Posterior vena cava (tissue), 2 donors: ENCODE data around the gene ALDH3A1. TPM values are rescaled to one million over a fixed set of nuclear protein-coding genes. Genes with fewer than 3 reads are reported as not detected.

Experiments
- DNase-seq: peaks from one replicate; pipeline ENCODE4 v3.0.0-alpha.2; 2020; ENCODE audit warnings: low spot score
- intact Hi-C, 2 donors: fragments of 100-400 bp; cut with DNase I; formaldehyde crosslinking; loops; one replicate each; pipeline versions ENCODE4 v1.14.1 to v1.14.2; 2022 to 2023
- total RNA-seq, 2 donors: library from RNA; stranded (reverse); fragmentation: NEBNext Ultra II Directional; extraction: Animal tissue kit (Norgen Biotek cat#: 25700); gene quantifications; one replicate each; pipeline ENCODE4 v1.2.1, GENCODE V29; 2021
- donor health status: DM: yes; HTN: yes; CAD: no.
- donor health status: DM: yes; HTN: yes; CAD: no.

The ALDH3A1 gene
- total RNA-seq, 2 donors from 2014 or later: 0.46 TPM; not detected in 1

- intact Hi-C loops: no loop called here
Measured at GRCh38 chr17:19744922-19745757, 3.0 kb downstream of the ALDH3A1 start.

GRCh38 chr17:19744492-19744891 lies 3.6 kb downstream of the ALDH3A1 start:
- intact Hi-C loops: no loop called here
- DNase-seq: no peak

More at GRCh38 chr17:19744922-19745757, 3.0 kb downstream of the ALDH3A1 start:
- peak; percentile 97 for DNase-seq

- intact Hi-C loops: no loop called here
- DNase-seq: no peak
Measured at GRCh38 chr17:19743101-19744100, 4.7 kb downstream of the ALDH3A1 start.

GRCh38 chr17:19742495-19742894 lies 5.6 kb downstream of the ALDH3A1 start:
- intact Hi-C loops: no loop called here
- DNase-seq: no peak

- DNase-seq: no peak
- intact Hi-C loops: no loop called here
Measured at GRCh38 chr17:19741832-19742457, 6.2 kb downstream of the ALDH3A1 start.

- intact Hi-C loops: no loop called here
- no peak for DNase-seq
Measured at GRCh38 chr17:19740933-19741332, 7.2 kb downstream of the ALDH3A1 start.

GRCh38 chr17:19739241-19740201 lies 8.6 kb downstream of the ALDH3A1 start:
- DNase-seq: no peak
- intact Hi-C loops: no loop called here

- intact Hi-C loops: no loop called here
Measured at GRCh38 chr17:19738757-19739156, 9.3 kb downstream of the ALDH3A1 start.

GRCh38 chr17:19738073-19738449 lies 10.0 kb downstream of the ALDH3A1 start:
- intact Hi-C loops: no loop called here
- no peak for DNase-seq

More at GRCh38 chr17:19738757-19739156, 9.3 kb downstream of the ALDH3A1 start:
- DNase-seq: no peak

- intact Hi-C loops: no loop called here
- DNase-seq: no peak
Measured at GRCh38 chr17:19737305-19738072, 10.6 kb downstream of the ALDH3A1 start.

- intact Hi-C loops: no loop called here
Measured at GRCh38 chr17:19736071-19736470, 12.0 kb downstream of the ALDH3A1 start.

GRCh38 chr17:19733953-19734526 lies 14.1 kb downstream of the ALDH3A1 start:
- intact Hi-C loops: no loop called here
- no peak for DNase-seq

More at GRCh38 chr17:19736071-19736470, 12.0 kb downstream of the ALDH3A1 start:
- DNase-seq: no peak

GRCh38 chr17:19731626-19732025 lies 16.5 kb downstream of the ALDH3A1 start:
- no peak for DNase-seq
- intact Hi-C loops: no loop called here

GRCh38 chr17:19730843-19731242 lies 17.3 kb downstream of the ALDH3A1 start:
- intact Hi-C loops: no loop called here
- no peak for DNase-seq

- no peak for DNase-seq
- intact Hi-C loops: loop anchor here in 1 of 2 donors (5.0 kb wide), 1 partner anchor 1398 kb away; no protein-coding TSS in a partner anchor
Measured at GRCh38 chr17:19729900-19730299, 18.2 kb downstream of the ALDH3A1 start.

- intact Hi-C loops: loop anchor here in 1 of 2 donors (5.0 kb wide), 1 partner anchor 1396 kb away; no protein-coding TSS in a partner anchor
- DNase-seq: peak; percentile 91
Measured at GRCh38 chr17:19728084-19728495, 20.0 kb downstream of the ALDH3A1 start.

- intact Hi-C loops: loop anchor here in 1 of 2 donors (5.0 kb wide), 1 partner anchor 1395 kb away; no protein-coding TSS in a partner anchor
- DNase-seq: no peak
Measured at GRCh38 chr17:19727501-19728078, 20.5 kb downstream of the ALDH3A1 start.
